GM23338 (cell line): Measurements from ENCODE around the gene NME4.

Source experiments
- EZH2 ChIP-seq: fragments of 200-600 bp; sonication (generic); IDR thresholded peaks from one replicate; pipeline ENCODE4 v1.8.0; 2017; ENCODE audit warnings: antibody characterized with exemption, mild to moderate bottlenecking, low read depth; ENCODE audit not compliant: unreplicated experiment
- JUNB ChIP-seq: IDR thresholded peaks from one replicate; pipeline ENCODE4 v1.6.1; 2016; ENCODE audit warnings: antibody characterized with exemption; ENCODE audit not compliant: unreplicated experiment
- NANOG ChIP-seq: IDR thresholded peaks from 2 replicates; pipeline ENCODE4 v1.6.1; 2016; ENCODE audit warnings: antibody characterized with exemption, borderline replicate concordance
- ZNF114 ChIP-seq: fragments of 250-450 bp; sonication (Bioruptor Pico); IDR thresholded peaks from 2 replicates; pipeline ENCODE4 v1.5.0; 2020; ENCODE audit warnings: mild to moderate bottlenecking, moderate library complexity
- ZNF331 ChIP-seq: fragments of 250-450 bp; sonication (Bioruptor Pico); IDR thresholded peaks from 2 replicates; pipeline ENCODE4 v1.5.0; 2020; ENCODE audit warnings: low read depth, mild to moderate bottlenecking, moderate library complexity
- TF ChIP-seq, protein P1 (sequence below), 2 experiments: fragments of 200-600 bp in 1 of 2; sonication (generic) in 1 of 2; conservative IDR thresholded peaks; 2 replicates each; pipeline versions ENCODE4 v1.5.1 to v1.6.1; 2016 to 2017; ENCODE audit warnings: antibody characterized with exemption in 2 of 2, low read depth in 2 of 2, mild to moderate bottlenecking in 2 of 2, moderate library complexity in 1 of 2
- TF ChIP-seq, protein P2 (sequence below): IDR thresholded peaks from 2 replicates; pipeline ENCODE4 v1.6.1; 2016; ENCODE audit warnings: antibody characterized with exemption

GRCh38 chr16:363766-364490 is 33.1 kb upstream of the NME4 start:
- TF ChIP-seq, protein P1, sequence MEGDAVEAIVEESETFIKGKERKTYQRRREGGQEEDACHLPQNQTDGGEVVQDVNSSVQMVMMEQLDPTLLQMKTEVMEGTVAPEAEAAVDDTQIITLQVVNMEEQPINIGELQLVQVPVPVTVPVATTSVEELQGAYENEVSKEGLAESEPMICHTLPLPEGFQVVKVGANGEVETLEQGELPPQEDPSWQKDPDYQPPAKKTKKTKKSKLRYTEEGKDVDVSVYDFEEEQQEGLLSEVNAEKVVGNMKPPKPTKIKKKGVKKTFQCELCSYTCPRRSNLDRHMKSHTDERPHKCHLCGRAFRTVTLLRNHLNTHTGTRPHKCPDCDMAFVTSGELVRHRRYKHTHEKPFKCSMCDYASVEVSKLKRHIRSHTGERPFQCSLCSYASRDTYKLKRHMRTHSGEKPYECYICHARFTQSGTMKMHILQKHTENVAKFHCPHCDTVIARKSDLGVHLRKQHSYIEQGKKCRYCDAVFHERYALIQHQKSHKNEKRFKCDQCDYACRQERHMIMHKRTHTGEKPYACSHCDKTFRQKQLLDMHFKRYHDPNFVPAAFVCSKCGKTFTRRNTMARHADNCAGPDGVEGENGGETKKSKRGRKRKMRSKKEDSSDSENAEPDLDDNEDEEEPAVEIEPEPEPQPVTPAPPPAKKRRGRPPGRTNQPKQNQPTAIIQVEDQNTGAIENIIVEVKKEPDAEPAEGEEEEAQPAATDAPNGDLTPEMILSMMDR (conservative IDR thresholded peaks at IDR 0.05; ENCODE audit: low read depth in 2 of 2), result no peak
- TF ChIP-seq NANOG (no peak), EZH2 (no peak), JUNB (no peak), ZNF114 (CRISPR knock-in tag) (no peak), ZNF331 (CRISPR knock-in tag) (no peak)
- TF ChIP-seq, protein P2, sequence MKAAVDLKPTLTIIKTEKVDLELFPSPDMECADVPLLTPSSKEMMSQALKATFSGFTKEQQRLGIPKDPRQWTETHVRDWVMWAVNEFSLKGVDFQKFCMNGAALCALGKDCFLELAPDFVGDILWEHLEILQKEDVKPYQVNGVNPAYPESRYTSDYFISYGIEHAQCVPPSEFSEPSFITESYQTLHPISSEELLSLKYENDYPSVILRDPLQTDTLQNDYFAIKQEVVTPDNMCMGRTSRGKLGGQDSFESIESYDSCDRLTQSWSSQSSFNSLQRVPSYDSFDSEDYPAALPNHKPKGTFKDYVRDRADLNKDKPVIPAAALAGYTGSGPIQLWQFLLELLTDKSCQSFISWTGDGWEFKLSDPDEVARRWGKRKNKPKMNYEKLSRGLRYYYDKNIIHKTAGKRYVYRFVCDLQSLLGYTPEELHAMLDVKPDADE, result no peak
